Natural killer cell treated with Interleukin-12 subunit alpha and Interleukin-12 subunit beta and Interleukin-15 and Interleukin-18, amount 100 ng/mL, for 72 hours (primary cell): ENCODE data around the gene GLCCI1. TPM values are rescaled to one million over a fixed set of nuclear protein-coding genes. Genes with fewer than 3 reads are reported as not detected.

Source experiments
- ATAC-seq, 2 donors: fragments of 150-1000 bp; cut with Tn5 transposase in 1 of 2; sonication (Bioruptor Pico), chemical (Tn5 transposase) in 1 of 2; 2 replicates each; pipeline ENCODE4 v1.10.0; 2021
- DNase-seq: peaks from one replicate; pipeline ENCODE4 v3.0.0; 2022; ENCODE audit warnings: low spot score
- H3K27ac Mint-ChIP-seq, 2 donors: 1 replicate in 1 of 2; 2 replicates in 1 of 2; pipeline ENCODE4 v1.8.0; 2022; ENCODE audit warnings: mixed read lengths in 2 of 2, mild to moderate bottlenecking in 1 of 2, moderate library complexity in 1 of 2
- H3K27me3 Mint-ChIP-seq, 2 donors: 1 replicate in 1 of 2; 2 replicates in 1 of 2; pipeline ENCODE4 v1.8.0; 2022; ENCODE audit warnings: mixed read lengths in 2 of 2
- H3K36me3 Mint-ChIP-seq: one replicate; pipeline ENCODE4 v1.8.0; 2022; ENCODE audit warnings: mixed read lengths
- H3K4me1 Mint-ChIP-seq, 2 donors: 1 replicate in 1 of 2; 2 replicates in 1 of 2; pipeline ENCODE4 v1.8.0; 2022; ENCODE audit warnings: low read depth in 2 of 2, mixed read lengths in 2 of 2, mild to moderate bottlenecking in 1 of 2
- H3K4me3 Mint-ChIP-seq: one replicate; pipeline ENCODE4 v1.8.0; 2022; ENCODE audit warnings: mixed read lengths
- H3K9me3 Mint-ChIP-seq: 2 replicates; pipeline ENCODE4 v1.8.0; 2022; ENCODE audit warnings: mixed read lengths
- total RNA-seq, 2 donors: library from RNA; stranded (reverse); gene quantifications; one replicate each; pipeline ENCODE4 v1.2.3, GENCODE V29; 2022

Gene GLCCI1
- total RNA-seq, 2 donors from 2014 or later, result 15.5 to 16.7 TPM

DNA sequence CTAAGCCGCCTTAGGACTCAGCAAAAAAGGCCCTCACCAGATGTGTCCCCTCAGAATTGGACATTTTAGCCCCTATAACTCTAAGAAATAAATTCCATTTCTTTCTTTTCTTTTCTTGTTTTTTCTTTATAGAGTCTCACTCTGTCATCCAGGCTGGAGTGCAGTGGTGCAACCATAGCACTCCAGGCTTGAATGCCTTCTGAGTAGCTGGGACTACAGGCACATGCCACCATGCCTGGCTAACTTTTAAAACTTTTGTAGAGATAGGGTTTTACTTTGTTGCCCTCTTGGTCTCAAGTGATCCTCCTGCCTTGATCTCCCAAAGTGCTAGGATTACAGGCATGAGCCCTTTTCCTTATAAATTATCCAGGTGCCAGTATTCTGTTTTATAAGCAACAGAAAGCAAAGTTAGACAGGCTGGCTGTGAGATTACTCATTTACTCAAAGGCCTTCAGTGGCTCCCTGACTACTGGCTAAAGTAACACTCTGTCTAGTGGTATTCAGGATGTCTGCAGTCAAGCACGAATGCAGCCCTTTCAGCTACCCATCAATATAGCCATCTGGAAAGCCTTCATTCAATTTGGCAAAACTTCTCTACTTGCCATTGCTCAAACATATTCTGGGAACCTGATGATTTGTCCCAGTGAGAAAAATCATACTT, 164.7 kb downstream of the GLCCI1 start:
- H3K4me3 Mint-ChIP-seq, result peak overlapping the region; percentile 76
- peaks cover 59 to 62% of the 10 kb centered on the region in 2 donors for H3K4me1 Mint-ChIP-seq
- DNase-seq, result no peak
- ATAC-seq, result peak in 1 of 2 donors; percentile 43
- no peaks in the 10 kb centered on the region for H3K27me3 Mint-ChIP-seq
- H3K27ac Mint-ChIP-seq, result peak overlapping the region; percentile 63 to 83
- no peaks in the 10 kb centered on the region for H3K9me3 Mint-ChIP-seq
- no peaks in the 10 kb centered on the region for H3K36me3 Mint-ChIP-seq

DNA sequence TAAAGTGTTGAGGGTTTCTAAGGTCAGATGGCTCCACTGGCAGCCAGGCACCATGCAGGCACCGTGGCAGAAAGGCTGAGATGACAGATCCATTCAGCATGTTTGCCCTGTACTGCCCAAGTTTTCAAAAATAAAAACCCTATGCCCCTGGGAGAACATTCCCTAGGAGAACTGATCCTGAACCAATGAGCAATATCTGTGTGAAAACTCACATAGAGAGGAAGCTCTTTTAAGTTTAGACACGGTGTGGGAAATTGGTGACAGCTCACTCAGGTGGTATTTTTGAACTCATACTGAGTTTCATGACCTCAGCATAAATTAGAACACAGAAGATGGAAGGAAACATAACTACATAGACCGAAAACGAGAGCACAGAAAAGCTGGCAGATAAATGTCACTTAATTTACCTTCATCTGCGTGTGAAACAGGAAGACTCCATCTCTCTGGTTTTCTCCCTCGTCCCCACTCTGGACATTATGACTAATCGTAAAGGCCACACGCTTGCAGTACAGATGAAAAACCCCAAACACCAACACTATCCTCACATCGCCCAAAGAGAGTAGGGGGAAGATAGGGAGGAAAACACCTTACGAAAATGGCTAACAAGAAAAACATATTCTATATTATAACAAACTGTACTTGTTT, 165.6 kb downstream of the GLCCI1 start:
- Mint-ChIP-seq H3K4me1 (peaks cover 50 to 53% of the 10 kb centered on the region in 2 donors), H3K4me3 (peak overlapping the region; percentile 76), H3K36me3 (no peaks in the 10 kb centered on the region), H3K27me3 (no peaks in the 10 kb centered on the region), H3K27ac (peak overlapping the region; percentile 63 to 83), H3K9me3 (no peaks in the 10 kb centered on the region)
- DNase-seq (peak; percentile 76), ATAC-seq (peak; percentile 93 to 94)

DNA sequence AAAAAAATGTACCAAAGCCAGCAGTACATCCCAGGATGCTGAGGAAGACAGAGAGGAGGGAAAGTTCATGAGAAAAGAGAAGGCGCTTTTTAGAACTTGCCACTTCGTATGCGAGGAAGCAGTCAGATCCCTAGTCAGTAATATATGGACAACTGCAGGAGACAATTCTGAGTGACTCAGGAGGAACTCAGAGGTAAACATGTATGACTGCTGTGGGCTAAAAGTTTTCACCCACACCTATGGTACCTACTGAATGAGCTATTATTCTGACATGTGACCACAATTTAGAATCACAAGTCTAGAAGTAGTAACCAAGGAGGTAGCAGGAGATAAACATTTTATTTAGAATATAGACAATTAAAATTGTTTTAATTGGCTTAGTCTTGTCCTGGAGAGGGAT, 166.8 kb downstream of the GLCCI1 start:
- peaks cover 44 to 48% of the 10 kb centered on the region in 2 donors for H3K4me1 Mint-ChIP-seq
- ATAC-seq (no peak), DNase-seq (no peak)

DNA sequence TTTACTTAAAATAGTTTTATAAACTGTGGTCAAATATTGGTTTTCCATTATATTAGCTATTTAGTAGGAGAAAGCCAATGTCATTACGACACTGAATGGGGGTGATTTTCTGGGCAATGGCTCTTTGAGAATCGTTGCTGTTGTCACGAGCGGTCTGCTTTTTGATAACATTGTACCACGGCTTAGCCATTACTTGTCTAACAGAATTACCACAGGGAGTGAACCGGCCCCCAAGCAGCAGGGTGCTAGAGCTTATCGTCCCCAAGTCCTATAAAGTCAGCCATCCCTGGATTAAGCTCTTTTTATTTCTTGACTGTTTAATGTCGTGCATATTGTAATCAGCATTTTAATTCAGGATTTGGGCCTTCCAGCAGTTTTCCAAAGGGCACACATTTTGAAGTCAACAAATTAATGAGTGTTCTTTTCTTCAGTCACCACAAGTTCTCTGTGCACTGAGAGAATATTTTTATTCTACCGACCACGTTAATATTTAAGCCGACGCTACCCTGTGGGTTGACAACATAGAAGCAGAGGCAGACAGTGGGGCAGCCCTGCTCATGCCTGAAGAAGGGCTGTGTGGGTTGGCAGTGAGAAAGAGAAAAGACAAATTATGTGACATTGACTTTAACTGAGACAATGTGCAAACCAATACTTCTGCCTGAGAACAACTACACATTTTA, 167.6 kb downstream of the GLCCI1 start:
- peak overlapping the region; percentile 19 to 83 for H3K27ac Mint-ChIP-seq
- no peaks in the 10 kb centered on the region for H3K27me3 Mint-ChIP-seq
- H3K9me3 Mint-ChIP-seq, result no peaks in the 10 kb centered on the region
- no peak for ATAC-seq
- peaks cover 40 to 41% of the 10 kb centered on the region in 2 donors for H3K4me1 Mint-ChIP-seq
- no peak overlapping the region for H3K4me3 Mint-ChIP-seq
- no peak for DNase-seq
- no peaks in the 10 kb centered on the region for H3K36me3 Mint-ChIP-seq

More for the DNA sequence above, 166.8 kb downstream of the GLCCI1 start:
- no peaks in the 10 kb centered on the region for H3K9me3 Mint-ChIP-seq
- peak overlapping the region in 1 of 2 donors; percentile 83 for H3K27ac Mint-ChIP-seq
- H3K27me3 Mint-ChIP-seq, result no peaks in the 10 kb centered on the region
- H3K4me3 Mint-ChIP-seq, result no peak overlapping the region
- H3K36me3 Mint-ChIP-seq, result no peaks in the 10 kb centered on the region
